ENCODE measurements around the gene OR52N5.

Gene OR52N5

GRCh38 chr11:5783255-5783654, at the start of gene OR52N5:
TSS of gene OR52N5 (minus strand) at chr11:5783355. CDS start at chr11:5778634, 4,721 bp downstream.
- no peak for FAIRE-seq

- FAIRE-seq = no peak
Measured at GRCh38 chr11:5831196-5831829, 48.2 kb upstream of the OR52N5 start.

- no peak for FAIRE-seq
Measured at GRCh38 chr11:5818245-5818886, 35.2 kb upstream of the OR52N5 start.

- no peak for FAIRE-seq
Measured at GRCh38 chr11:5815534-5815933, 32.4 kb upstream of the OR52N5 start.

- FAIRE-seq = no peak
Measured at GRCh38 chr11:5809905-5810795, 27.0 kb upstream of the OR52N5 start.

- FAIRE-seq = no peak
Measured at GRCh38 chr11:5809122-5809519, 26.0 kb upstream of the OR52N5 start.

GRCh38 chr11:5808500-5809121, 25.5 kb upstream of the OR52N5 start, which contains the start of gene OR52N2:
TSS of gene OR52N2 (plus strand) at chr11:5808924. CDS start at chr11:5820336, 11,412 bp downstream.
- peak; percentile 21 for FAIRE-seq

- FAIRE-seq = no peak
Measured at GRCh38 chr11:5807580-5807979, 24.4 kb upstream of the OR52N5 start.

GRCh38 chr11:5803982-5804381, 20.8 kb upstream of the OR52N5 start:
- no peak for FAIRE-seq

GRCh38 chr11:5796541-5796940, 13.4 kb upstream of the OR52N5 start:
- no peak for FAIRE-seq

GRCh38 chr11:5791165-5791564, 8.0 kb upstream of the OR52N5 start, which contains the start of gene OR52N1:
TSS of gene OR52N1 (minus strand) at chr11:5791265. CDS start at chr11:5788816, 2,449 bp downstream.
- no peak for FAIRE-seq

GRCh38 chr11:5767056-5767455, 16.1 kb downstream of the OR52N5 start:
- no peak for FAIRE-seq

- no peak for FAIRE-seq
Measured at GRCh38 chr11:5753943-5754342, 29.2 kb downstream of the OR52N5 start, which contains the start of gene OR52N4. TSS of gene OR52N4 (plus strand) at chr11:5754243. CDS start at chr11:5754741, 498 bp downstream.

- no peak for FAIRE-seq
Measured at GRCh38 chr11:5749836-5750235, 33.3 kb downstream of the OR52N5 start.

- no peak for FAIRE-seq
Measured at GRCh38 chr11:5746614-5747013, 36.5 kb downstream of the OR52N5 start.

- FAIRE-seq = no peak
Measured at GRCh38 chr11:5738431-5738830, 44.7 kb downstream of the OR52N5 start.

GRCh38 chr11:5737670-5738392, 45.3 kb downstream of the OR52N5 start:
- FAIRE-seq = no peak

GRCh38 chr11:5737091-5737490, 46.1 kb downstream of the OR52N5 start:
- no peak for FAIRE-seq

GRCh38 chr11:5736396-5736795, 46.8 kb downstream of the OR52N5 start, which contains the start of gene OR56B1:
TSS of gene OR56B1 (plus strand) at chr11:5736448. CDS start at chr11:5736517, 69 bp downstream.
- no peak for FAIRE-seq

GRCh38 chr11:5727691-5728090, 55.5 kb downstream of the OR52N5 start:
- no peak for FAIRE-seq

- FAIRE-seq = no peak
Measured at GRCh38 chr11:5726351-5726750, 56.8 kb downstream of the OR52N5 start.

Measured in islet of Langerhans (tissue), 1 donor.